Hippocampal formation (tissue), 2 donors: ENCODE results near the gene DCAF6.
A peak's percentile ranks its signal among the peaks of the same experiment; 100 is the strongest.

Source experiments
- DNase-seq, 2 donors: peaks; one replicate each; lab custom pipeline; 2025; lab: John Stamatoyannopoulos, UW

The DCAF6 gene

DNA sequence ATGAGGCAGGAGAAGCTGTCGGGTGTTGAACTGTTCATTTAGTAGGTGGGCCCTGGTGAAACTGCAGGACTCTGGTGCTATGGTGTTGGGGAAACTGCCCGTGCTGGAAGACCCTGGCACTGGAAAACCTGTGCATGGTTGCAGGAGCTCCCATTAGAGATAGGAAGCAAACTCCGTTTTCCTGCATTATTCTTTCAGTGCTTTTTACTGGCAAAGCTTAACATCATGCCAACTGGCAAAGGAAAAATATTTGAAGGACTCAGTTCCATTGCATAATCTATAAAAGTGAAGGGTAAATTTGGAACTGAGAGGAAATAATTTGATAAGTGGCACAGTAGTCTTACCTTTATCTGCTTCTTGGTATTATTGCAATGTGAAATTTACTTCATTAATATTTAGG, 32.1 kb downstream of the DCAF6 start:
- DNase-seq = no peak

DNA sequence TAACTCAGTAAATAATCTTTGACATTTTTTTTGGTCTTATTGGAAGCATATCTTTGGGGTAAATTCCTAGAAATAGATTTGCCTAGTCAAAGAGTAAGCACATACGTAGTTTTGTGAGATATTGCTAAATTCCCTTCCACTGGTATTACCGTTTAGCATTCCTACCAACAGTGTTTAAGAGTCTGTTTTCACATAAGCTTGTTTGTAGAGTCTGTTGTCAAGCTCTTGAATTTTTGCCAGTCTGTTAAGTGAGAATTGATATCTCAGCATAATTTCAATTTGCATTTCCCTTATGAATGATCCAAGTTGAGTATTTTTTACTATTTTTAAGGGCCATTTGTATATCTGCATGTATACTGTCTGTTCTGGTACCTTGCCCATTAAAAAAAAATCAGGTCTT, 37.3 kb downstream of the DCAF6 start:
- no peak for DNase-seq

DNA sequence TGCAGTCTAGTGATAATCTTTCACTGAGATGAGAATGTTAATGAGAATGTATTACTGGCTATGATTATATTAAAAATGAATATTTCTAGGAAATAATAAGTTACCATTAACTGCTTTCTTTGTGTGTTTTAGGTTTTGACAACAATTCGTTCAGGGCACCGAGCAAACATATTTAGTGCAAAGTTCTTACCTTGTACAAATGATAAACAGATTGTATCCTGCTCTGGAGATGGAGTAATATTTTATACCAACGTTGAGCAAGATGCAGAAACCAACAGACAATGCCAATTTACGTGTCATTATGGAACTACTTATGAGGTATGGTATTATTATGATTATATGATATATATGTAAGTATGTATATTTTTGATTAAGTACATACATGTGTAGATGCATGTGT, 38.2 kb downstream of the DCAF6 start:
- no peak for DNase-seq

DNA sequence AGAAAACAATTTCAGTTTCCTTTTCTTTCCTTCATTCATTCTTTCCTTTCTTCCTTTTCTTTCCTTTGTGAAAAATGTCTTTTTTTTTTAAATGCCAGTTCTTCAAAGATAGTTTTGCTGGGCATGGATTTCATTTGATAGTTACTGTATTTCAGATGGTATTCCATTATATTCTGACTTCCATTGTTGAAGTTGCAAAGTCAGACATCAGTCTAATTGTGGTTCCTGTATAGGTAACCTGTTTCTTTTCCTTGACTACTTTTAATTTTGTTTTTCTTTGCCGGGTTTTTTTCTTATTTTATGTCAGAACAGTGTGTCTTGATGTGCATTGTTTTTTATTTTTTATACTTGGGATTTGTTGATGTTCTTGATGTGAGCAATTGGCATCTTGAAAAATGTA, 40.8 kb downstream of the DCAF6 start:
- DNase-seq = no peak

DNA sequence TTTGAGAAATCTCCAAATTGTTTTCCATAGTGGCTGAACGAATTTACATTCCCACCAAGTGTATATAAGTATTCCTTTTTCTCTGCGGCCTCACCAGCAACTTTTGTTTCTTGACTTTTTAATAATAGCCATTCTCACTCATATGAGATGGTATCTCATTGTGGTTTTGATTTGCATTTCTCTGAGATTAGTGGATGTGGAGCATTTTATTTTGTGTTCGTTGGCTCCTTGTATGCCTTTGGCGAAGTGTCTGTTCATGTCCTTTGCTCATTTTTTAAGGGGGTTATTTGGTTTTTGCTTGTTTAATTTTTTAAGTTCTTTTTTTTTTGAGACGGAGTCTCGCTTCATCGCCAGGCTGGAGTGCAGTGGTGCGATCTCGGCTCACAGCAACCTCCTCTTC, 45.5 kb downstream of the DCAF6 start:
- no peak for DNase-seq

- no peak for DNase-seq
Measured at GRCh38 chr1:167983797-167984420, 47.4 kb downstream of the DCAF6 start.

DNA sequence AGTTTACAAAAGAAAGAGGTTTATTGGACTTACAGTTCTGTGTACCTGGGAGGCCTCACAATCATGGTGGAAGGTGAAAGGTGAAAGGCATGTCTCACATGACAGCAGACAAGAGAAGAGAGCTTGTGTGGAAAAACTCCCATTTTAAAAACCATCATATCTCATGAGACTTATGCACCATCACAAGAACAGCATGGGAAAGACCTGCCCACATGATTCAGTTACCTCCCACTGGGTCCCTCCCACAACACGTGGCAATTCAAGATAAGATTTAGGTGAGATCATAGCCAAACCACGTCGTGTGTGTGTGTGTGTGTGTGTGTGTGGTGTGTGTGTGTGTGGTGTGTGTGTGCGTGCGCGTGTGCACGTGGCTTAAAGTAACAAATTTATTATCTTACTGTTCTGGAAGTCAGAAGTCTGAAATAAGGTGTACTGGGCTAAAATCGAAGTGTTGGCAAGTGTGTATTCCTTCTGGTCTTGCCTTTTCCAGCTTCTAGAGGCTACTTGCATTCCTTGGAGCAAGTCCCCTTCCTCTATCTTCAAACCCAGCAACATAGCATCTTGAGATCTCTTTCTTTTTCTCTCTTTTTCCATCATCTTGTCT, 48.5 kb downstream of the DCAF6 start:
- no peak for DNase-seq

DNA sequence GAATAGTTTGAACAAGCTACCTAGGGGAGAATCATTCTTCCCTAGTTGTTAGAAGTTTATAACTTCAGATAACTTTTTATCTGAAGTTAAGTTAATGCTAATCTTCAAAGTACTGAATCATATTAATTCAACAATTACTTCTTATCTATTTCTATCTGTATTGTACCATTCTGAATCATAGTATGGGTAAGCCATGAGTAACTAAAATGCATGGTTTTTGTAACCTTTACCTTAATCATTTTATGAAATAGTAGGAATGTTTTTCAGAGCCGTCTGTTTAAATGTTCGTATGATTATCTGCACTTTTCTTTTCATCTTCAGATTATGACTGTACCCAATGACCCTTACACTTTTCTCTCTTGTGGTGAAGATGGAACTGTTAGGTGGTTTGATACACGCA, 50.7 kb downstream of the DCAF6 start:
- no peak for DNase-seq

DNA sequence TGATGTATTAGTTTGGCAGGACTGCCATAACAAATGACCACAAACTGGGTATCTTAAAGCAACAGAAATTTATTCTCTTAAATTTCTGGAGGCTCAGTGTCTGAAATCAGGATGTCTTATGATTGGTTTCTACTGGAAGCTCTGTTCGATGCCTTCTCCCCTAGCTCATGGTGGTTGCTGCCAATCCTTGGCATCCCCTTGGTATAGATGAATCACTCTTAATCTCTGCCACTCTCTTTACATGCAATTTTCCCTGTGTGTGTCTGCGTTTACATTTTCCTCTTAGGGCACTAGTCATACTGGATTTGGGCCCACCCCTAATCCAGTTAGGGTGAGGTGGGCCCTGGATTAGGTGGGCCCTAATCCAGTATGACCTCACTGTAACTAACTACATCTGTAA, 55.1 kb downstream of the DCAF6 start:
- no peak for DNase-seq

DNA sequence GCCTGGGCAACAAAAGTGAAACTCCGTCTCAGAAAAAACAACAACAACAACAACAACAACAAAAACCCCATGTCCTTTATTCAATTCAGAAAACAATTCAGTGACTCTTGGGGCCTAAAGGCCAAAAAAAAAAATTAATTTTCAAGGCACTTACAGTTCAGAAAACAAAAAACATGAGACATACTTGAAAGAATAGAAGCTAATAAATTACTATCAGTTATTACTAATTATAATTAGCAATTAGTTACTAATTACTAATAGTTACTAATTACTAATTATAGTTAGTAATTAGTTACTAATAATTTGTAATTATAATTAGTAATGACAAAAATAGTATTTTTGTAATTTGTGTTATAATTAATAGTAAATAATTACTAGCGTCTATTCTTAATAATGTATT, 57.2 kb downstream of the DCAF6 start:
- DNase-seq = no peak

GRCh38 chr1:167994560-167994959, 58.1 kb downstream of the DCAF6 start:
- no peak for DNase-seq

GRCh38 chr1:167995038-167995437, 58.6 kb downstream of the DCAF6 start:
- no peak for DNase-seq

- DNase-seq = no peak
Measured at GRCh38 chr1:167996266-167996665, 59.8 kb downstream of the DCAF6 start.

- no peak for DNase-seq
Measured at GRCh38 chr1:167997037-167997575, 60.6 kb downstream of the DCAF6 start.

GRCh38 chr1:167999877-168000276, 63.4 kb downstream of the DCAF6 start:
- no peak for DNase-seq

DNA sequence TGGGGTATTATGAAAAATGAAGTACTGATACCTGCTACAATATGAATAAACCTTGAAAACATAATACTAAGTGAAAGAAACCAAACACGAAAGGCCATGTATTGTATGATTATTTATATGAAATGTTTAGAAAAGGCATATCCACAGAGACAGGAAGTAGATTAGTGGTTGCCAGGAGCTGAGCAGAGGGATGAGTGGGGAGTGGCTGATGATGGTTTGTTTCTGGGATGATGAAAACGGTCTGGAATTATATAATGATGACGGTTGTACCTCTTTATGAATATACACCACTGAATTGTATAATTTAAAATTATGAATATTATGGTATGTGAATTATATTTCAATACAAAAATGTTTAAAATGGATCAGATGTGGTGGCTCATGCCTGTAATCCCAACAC, 64.2 kb downstream of the DCAF6 start:
- no peak for DNase-seq

- DNase-seq = no peak
Measured at GRCh38 chr1:168001213-168001612, 64.7 kb downstream of the DCAF6 start.

DNA sequence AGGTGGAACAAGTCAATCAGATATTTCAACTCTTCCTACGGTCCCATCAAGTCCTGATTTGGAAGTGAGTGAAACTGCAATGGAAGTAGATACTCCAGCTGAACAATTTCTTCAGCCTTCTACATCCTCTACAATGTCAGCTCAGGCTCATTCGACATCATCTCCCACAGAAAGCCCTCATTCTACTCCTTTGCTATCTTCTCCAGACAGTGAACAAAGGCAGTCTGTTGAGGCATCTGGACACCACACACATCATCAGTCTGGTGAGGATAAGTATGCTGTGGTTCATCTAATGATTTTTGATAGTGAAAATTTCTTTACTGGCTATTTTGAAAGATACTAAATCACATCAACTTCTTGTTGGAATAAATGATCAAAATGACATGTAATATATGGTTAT, 68.0 kb downstream of the DCAF6 start:
- DNase-seq = peak in 1 of 2 donors; percentile 22

DNA sequence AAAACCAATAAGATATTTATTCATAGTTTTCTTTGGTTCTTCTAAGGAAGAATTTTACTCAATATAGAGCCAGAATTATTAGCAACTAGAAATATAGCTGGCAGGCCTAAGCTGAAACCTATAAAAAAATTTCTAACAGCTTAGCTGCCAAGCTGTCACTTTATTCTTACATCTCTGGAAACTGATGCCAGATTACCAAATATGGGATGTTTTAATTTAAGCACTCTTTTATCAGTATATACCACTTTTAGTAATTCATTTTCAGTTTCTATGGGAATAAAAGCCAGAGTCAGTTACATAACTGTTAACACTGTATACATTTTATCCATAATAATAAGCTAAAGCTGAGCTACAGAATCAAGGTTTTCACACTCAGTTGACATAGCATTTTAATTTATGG, 69.0 kb downstream of the DCAF6 start:
- DNase-seq = peak in 1 of 2 donors; percentile 7

DNA sequence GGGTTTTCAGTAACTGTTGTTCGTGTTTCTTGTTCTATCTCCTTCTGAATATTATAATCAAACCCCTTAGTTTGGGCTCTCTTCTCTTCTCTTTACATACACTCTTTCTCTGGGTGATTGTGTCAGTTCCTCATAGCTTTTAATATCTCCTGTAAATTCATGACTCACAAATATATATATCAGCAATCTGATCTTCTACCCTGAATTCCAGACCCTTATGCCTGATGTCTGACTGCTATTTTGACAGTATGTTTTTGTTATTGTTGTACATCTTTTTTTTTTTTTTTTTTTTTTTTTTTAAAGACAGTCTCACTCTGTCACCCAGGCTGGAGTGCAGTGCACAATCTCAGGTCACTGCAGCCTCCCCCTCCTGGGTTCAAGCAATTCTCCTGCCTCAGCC, 71.2 kb downstream of the DCAF6 start:
- no peak for DNase-seq

GRCh38 chr1:168008595-168008994, 72.1 kb downstream of the DCAF6 start:
- no peak for DNase-seq

DNA sequence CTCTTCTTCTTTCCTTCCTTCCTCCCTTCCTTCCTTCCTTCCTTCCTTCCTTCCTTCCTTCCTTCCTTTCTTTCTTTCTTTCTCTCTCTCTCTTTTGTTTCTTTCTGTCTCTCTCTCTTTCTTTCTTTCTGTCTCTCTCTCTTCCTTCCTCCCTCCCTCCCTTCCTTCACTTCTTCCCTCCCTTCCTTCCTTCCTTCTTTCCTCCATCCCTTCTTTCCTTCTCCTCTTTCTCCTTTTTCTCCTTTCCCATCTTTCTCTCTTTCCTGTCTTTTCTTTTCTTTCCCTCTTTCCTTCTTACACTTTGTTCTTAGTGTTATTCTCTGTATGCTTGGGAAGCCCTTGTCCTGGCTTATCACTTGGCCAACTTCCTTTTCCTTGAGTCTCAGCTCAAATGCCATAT, 72.8 kb downstream of the DCAF6 start:
- DNase-seq = no peak

- no peak for DNase-seq
Measured at GRCh38 chr1:168019407-168019806, 82.9 kb downstream of the DCAF6 start.

- DNase-seq = no peak
Measured at GRCh38 chr1:168031198-168031597, 94.7 kb downstream of the DCAF6 start.
